GM12872 (cell line): ENCODE data around the gene POC5.

Source experiments
- CTCF ChIP-seq: IDR thresholded peaks from 3 replicates; pipeline ENCODE4 v1.5.1; 2011; ENCODE audit warnings: low read depth, mild to moderate bottlenecking, low read length, moderate library complexity; ENCODE audit not compliant: insufficient read depth

The POC5 gene

GRCh38 chr5:75637949-75638348 lies 79.3 kb downstream of the POC5 start:
- no peak for TF ChIP-seq CTCF

GRCh38 chr5:75632321-75632720 lies 84.9 kb downstream of the POC5 start:
- TF ChIP-seq CTCF: no peak

GRCh38 chr5:75630875-75631274 lies 86.4 kb downstream of the POC5 start:
- TF ChIP-seq CTCF: no peak

GRCh38 chr5:75627801-75628200 lies 89.4 kb downstream of the POC5 start:
- no peak for TF ChIP-seq CTCF

- TF ChIP-seq CTCF: no peak
Observed at GRCh38 chr5:75626959-75627358, 90.3 kb downstream of the POC5 start.
